Nephron progenitor cell (in vitro differentiated cells): Measurements from ENCODE around the gene ZDHHC11B.

Experiments
- DNase-seq: peaks from one replicate; pipeline ENCODE4 v3.0.0; 2021
- H3K27ac Mint-ChIP-seq: 2 replicates; pipeline ENCODE4 v1.8.0; 2021; ENCODE audit warnings: mild to moderate bottlenecking, moderate library complexity, mixed read lengths
- H3K27me3 Mint-ChIP-seq: 2 replicates; pipeline ENCODE4 v1.8.0; 2021; ENCODE audit warnings: mild to moderate bottlenecking, low read depth, mixed read lengths; ENCODE audit not compliant: poor library complexity
- H3K36me3 Mint-ChIP-seq: 2 replicates; pipeline ENCODE4 v1.8.0; 2021; ENCODE audit warnings: low read depth, mixed read lengths
- H3K4me1 Mint-ChIP-seq: 2 replicates; pipeline ENCODE4 v1.8.0; 2021; ENCODE audit warnings: mixed read lengths
- H3K4me3 Mint-ChIP-seq: 2 replicates; pipeline ENCODE4 v1.8.0; 2021; ENCODE audit warnings: mild to moderate bottlenecking, moderate library complexity, mixed read lengths
- H3K9me3 Mint-ChIP-seq: 2 replicates; pipeline ENCODE4 v1.8.0; 2021; ENCODE audit warnings: mild to moderate bottlenecking, moderate library complexity, mixed read lengths
- CTCF ChIP-seq: fragments of 200-600 bp; sonication (generic); IDR thresholded peaks from 2 replicates; pipeline ENCODE4 v1.5.0; 2021; ENCODE audit warnings: antibody characterized with exemption

ZDHHC11B gene

GRCh38 chr5:759111-759751, 25.3 kb downstream of the ZDHHC11B start:
- peaks cover 6% of the 10 kb centered on the region for H3K9me3 Mint-ChIP-seq
- H3K27ac Mint-ChIP-seq, result peak overlapping the region; percentile 92
- H3K27me3 Mint-ChIP-seq, result peaks cover 25% of the 10 kb centered on the region
- H3K4me3 Mint-ChIP-seq, result peak overlapping the region; percentile 26
- H3K4me1 Mint-ChIP-seq, result peaks cover 45% of the 10 kb centered on the region
- H3K36me3 Mint-ChIP-seq, result peaks cover 7% of the 10 kb centered on the region
- no peak for DNase-seq
- no peak for TF ChIP-seq CTCF

- Mint-ChIP-seq H3K4me3 (peak overlapping the region; percentile 26), H3K4me1 (peaks cover 50% of the 10 kb centered on the region), H3K36me3 (peaks cover 4% of the 10 kb centered on the region), H3K9me3 (peaks cover 6% of the 10 kb centered on the region), H3K27ac (peak overlapping the region; percentile 92), H3K27me3 (peaks cover 30% of the 10 kb centered on the region)
- no peak for DNase-seq
- TF ChIP-seq CTCF, result no peak
Observed at GRCh38 chr5:758698-759053, 25.9 kb downstream of the ZDHHC11B start.

DNA sequence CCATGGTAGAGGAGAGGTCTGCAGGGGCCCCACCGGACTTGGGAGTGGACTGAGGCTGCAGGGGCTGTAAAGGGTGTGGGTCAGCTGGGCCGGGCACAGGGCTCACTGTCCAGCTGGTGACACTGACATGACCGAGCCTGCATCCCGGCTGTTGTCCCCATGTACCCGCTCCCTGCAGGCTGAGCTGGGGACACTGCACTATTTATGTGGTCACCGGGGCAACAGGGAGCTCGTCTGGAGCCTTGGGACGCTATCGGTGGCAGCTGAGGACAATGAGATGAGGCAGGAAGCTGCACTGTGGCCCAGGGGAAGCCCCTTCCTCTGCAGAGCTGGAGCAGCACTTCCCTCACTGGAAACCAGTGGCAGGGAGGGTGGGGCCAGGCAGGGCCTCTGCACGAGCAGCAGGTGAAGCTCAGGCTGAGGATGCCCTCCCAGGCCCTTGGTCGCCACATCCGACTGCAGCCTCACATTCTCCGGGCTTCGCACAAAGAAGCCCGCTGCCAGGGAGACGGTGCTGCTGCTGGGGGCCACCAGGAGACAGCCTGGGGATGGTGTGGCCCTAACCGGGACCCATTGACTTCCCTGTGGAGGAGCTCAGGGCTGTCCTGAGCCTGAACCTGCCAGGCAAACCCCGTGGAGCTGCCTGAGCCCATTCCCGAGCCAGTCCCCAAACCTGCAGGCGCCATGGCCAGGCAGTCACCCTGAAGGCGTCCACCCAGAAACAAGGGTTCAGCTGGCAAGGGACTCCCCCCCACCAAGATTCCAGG, 26.4 kb downstream of the ZDHHC11B start:
- Mint-ChIP-seq H3K4me1 (peaks cover 50% of the 10 kb centered on the region), H3K27ac (peak overlapping the region; percentile 92), H3K36me3 (no peaks in the 10 kb centered on the region), H3K4me3 (peak overlapping the region; percentile 20), H3K27me3 (peaks cover 25% of the 10 kb centered on the region), H3K9me3 (peaks cover 2% of the 10 kb centered on the region)
- DNase-seq, result peak; percentile 59
- no peak for TF ChIP-seq CTCF

GRCh38 chr5:757346-757930, 27.1 kb downstream of the ZDHHC11B start:
- no peaks in the 10 kb centered on the region for H3K9me3 Mint-ChIP-seq
- H3K27ac Mint-ChIP-seq, result peak overlapping the region; percentile 96
- no peak for DNase-seq
- TF ChIP-seq CTCF, result no peak
- no peaks in the 10 kb centered on the region for H3K36me3 Mint-ChIP-seq
- H3K4me3 Mint-ChIP-seq, result peak overlapping the region; percentile 25
- H3K27me3 Mint-ChIP-seq, result peaks cover 19% of the 10 kb centered on the region
- H3K4me1 Mint-ChIP-seq, result peaks cover 50% of the 10 kb centered on the region

DNA sequence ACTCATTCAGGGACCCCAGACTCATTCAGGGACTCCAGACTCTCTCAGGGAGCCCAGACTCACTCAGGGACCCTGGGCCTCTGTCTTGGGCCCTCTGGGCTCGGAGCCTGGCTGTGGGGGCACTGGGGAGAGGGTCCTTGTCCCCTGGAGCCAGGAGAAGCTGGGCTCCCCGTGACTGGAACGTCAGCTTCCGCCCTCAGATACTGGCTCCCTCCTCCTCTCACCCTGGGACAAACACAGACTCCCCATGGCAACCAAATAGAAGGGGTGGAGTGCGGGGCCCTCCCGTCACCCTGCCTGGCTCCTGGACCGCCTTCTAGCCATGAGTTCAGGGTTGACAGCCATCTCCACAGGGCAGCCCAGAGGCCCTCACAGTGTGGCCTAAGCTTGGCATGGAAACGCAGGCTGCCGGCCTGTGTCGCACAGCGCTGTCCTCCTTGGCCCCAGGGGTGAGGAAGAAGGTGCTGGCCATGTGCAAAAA, 27.6 kb downstream of the ZDHHC11B start:
- Mint-ChIP-seq H3K27ac (peak overlapping the region; percentile 96), H3K9me3 (no peaks in the 10 kb centered on the region), H3K36me3 (no peaks in the 10 kb centered on the region), H3K27me3 (peaks cover 13% of the 10 kb centered on the region), H3K4me1 (peaks cover 50% of the 10 kb centered on the region), H3K4me3 (peak overlapping the region; percentile 25)
- peak; percentile 42 for DNase-seq
- no peak for TF ChIP-seq CTCF
